ENCODE measurements around the gene INCENP.

GRCh38 chr11:62179995-62180394 lies 56.2 kb downstream of the INCENP start:
- TF ChIP-seq, protein P1, sequence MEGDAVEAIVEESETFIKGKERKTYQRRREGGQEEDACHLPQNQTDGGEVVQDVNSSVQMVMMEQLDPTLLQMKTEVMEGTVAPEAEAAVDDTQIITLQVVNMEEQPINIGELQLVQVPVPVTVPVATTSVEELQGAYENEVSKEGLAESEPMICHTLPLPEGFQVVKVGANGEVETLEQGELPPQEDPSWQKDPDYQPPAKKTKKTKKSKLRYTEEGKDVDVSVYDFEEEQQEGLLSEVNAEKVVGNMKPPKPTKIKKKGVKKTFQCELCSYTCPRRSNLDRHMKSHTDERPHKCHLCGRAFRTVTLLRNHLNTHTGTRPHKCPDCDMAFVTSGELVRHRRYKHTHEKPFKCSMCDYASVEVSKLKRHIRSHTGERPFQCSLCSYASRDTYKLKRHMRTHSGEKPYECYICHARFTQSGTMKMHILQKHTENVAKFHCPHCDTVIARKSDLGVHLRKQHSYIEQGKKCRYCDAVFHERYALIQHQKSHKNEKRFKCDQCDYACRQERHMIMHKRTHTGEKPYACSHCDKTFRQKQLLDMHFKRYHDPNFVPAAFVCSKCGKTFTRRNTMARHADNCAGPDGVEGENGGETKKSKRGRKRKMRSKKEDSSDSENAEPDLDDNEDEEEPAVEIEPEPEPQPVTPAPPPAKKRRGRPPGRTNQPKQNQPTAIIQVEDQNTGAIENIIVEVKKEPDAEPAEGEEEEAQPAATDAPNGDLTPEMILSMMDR (IDR thresholded peaks at IDR 0.05), result no peak
- no peak for TF ChIP-seq EP300 (IDR thresholded peaks at IDR 0.05)
